Omental fat pad (tissue), 4 donors: ENCODE measurements around the gene TAOK1. TPM values are rescaled to one million over a fixed set of nuclear protein-coding genes. Genes with fewer than 3 reads are reported as not detected.
A peak's percentile ranks its signal among the peaks of the same experiment; 100 is the strongest.

Experiments
- ATAC-seq: fragments of 150-250 bp; one replicate; pipeline ENCODE4 v1.9.1; 2016; ENCODE audit warnings: mild to moderate bottlenecking, moderate library complexity; ENCODE audit not compliant: low FRiP score
- DNase-seq: peaks from one replicate; pipeline ENCODE4 v3.0.0-alpha.2; 2019; ENCODE audit warnings: low spot score
- CTCF ChIP-seq, 3 donors: fragments of 450-650 bp; IDR thresholded peaks; one replicate each; pipeline ENCODE4 v1.5.1; 2016 to 2017; ENCODE audit warnings: antibody characterized with exemption in 3 of 3, mild to moderate bottlenecking in 3 of 3, moderate library complexity in 2 of 3
- total RNA-seq, 4 donors: library from RNA; depleted of rRNA; stranded (reverse); fragments of >200 nt; gene quantifications; one replicate each; pipeline ENCODE4 v1.1.0, GENCODE V29; 2016

The TAOK1 gene
- total RNA-seq, 4 donors from 2014 or later, result 60.3 to 84.2 (median 64.3) TPM

GRCh38 chr17:29495011-29495410 is 104.8 kb downstream of the TAOK1 start:
- no peak for DNase-seq
- ATAC-seq, result no peak
- TF ChIP-seq CTCF (IDR thresholded peaks at IDR 0.05), result no peak

- no peak for DNase-seq
- TF ChIP-seq CTCF (IDR thresholded peaks at IDR 0.05), result no peak
- peak; percentile 83 for ATAC-seq
These were observed 114.5 kb downstream of the TAOK1 start for GRCh38 chr17:29504711-29505110.

- DNase-seq, result no peak
- no peak for TF ChIP-seq CTCF (IDR thresholded peaks at IDR 0.05)
- no peak for ATAC-seq
These were observed 115.7 kb downstream of the TAOK1 start for GRCh38 chr17:29505836-29506235.

- no peak for TF ChIP-seq CTCF (IDR thresholded peaks at IDR 0.05)
- ATAC-seq (no peak), DNase-seq (no peak)
These were observed 120.8 kb downstream of the TAOK1 start for GRCh38 chr17:29510953-29511352.

- ATAC-seq, result no peak
- no peak for TF ChIP-seq CTCF (IDR thresholded peaks at IDR 0.05)
- no peak for DNase-seq
These were observed 124.6 kb downstream of the TAOK1 start for GRCh38 chr17:29514792-29515191.

- no peak for TF ChIP-seq CTCF (IDR thresholded peaks at IDR 0.05)
- ATAC-seq, result no peak
These were observed 128.2 kb downstream of the TAOK1 start for GRCh38 chr17:29518359-29518758.

GRCh38 chr17:29524692-29525091 is 134.5 kb downstream of the TAOK1 start:
- ATAC-seq (no peak), DNase-seq (no peak)
- no peak for TF ChIP-seq CTCF (IDR thresholded peaks at IDR 0.05)

More at GRCh38 chr17:29518359-29518758, 128.2 kb downstream of the TAOK1 start:
- DNase-seq, result no peak
